T-helper 17 cell (primary cell): ENCODE measurements around the gene DGKB. TPM values are rescaled to one million over a fixed set of nuclear protein-coding genes. Genes with fewer than 3 reads are reported as not detected.

Source experiments
- ATAC-seq: fragments of 150-1000 bp; cut with Tn5 transposase; 2 replicates; pipeline ENCODE4 v1.10.0; 2021; ENCODE audit warnings: mild to moderate bottlenecking, moderate library complexity
- DNase-seq, 3 donors: peaks; one replicate each; pipeline versions ENCODE4 v3.0.0 to v3.0.0-alpha.2; 2020 to 2021
- H3K9me3 ChIP-seq: one replicate; pipeline ENCODE4 v1.7.0; 2013; ENCODE audit warnings: low read length, mild to moderate bottlenecking; ENCODE audit not compliant: control insufficient read depth, poor library complexity, severe bottlenecking
- H3K27ac Mint-ChIP-seq: one replicate; pipeline ENCODE4 v1.8.0; 2022; ENCODE audit warnings: mild to moderate bottlenecking, moderate library complexity, mixed read lengths
- H3K27me3 Mint-ChIP-seq: one replicate; pipeline ENCODE4 v1.8.0; 2022; ENCODE audit warnings: mixed read lengths
- H3K36me3 Mint-ChIP-seq: one replicate; pipeline ENCODE4 v1.8.0; 2022; ENCODE audit warnings: low read depth, mixed read lengths
- H3K4me1 Mint-ChIP-seq: one replicate; pipeline ENCODE4 v1.8.0; 2022; ENCODE audit warnings: mild to moderate bottlenecking, mixed read lengths
- H3K4me3 Mint-ChIP-seq: one replicate; pipeline ENCODE4 v1.8.0; 2022; ENCODE audit warnings: mild to moderate bottlenecking, moderate library complexity, mixed read lengths
- total RNA-seq, 4 donors: library from RNA in 2 of 4; stranded (reverse) in 2 of 4; gene quantifications; one replicate each; pipeline ENCODE4 v1.2.3 and lab custom pipeline; 2022 to 2026

DGKB gene
- total RNA-seq, 2 donors from 2014 or later: not detected

DNA sequence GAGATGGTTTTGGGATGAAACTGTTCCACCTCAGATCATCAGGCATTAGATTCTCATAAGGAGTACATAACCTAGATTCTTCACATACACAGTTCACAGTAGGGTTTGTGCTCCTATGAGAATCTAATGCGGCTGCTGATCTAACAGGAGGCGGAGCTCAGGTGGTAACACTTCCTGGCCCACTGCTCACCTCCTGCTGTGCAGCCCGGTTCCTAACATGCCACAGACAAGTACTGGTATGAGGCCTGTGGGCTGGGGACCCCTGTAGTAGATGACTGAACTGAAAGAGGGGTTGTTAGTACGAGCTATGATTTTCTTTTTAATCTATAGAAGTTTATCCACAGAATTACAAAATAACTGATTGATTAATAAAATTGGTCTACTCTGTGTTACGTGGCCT is 48.1 kb downstream of the DGKB start:
- H3K4me3 Mint-ChIP-seq: no peak overlapping the region
- DNase-seq (no peak), ATAC-seq (no peak)
- H3K27ac Mint-ChIP-seq: no peak overlapping the region
- no peaks in the 10 kb centered on the region for H3K27me3 Mint-ChIP-seq
- no peaks in the 10 kb centered on the region for H3K36me3 Mint-ChIP-seq
- H3K4me1 Mint-ChIP-seq: no peaks in the 10 kb centered on the region
- H3K9me3 ChIP-seq: no peaks in the 10 kb centered on the region

DNA sequence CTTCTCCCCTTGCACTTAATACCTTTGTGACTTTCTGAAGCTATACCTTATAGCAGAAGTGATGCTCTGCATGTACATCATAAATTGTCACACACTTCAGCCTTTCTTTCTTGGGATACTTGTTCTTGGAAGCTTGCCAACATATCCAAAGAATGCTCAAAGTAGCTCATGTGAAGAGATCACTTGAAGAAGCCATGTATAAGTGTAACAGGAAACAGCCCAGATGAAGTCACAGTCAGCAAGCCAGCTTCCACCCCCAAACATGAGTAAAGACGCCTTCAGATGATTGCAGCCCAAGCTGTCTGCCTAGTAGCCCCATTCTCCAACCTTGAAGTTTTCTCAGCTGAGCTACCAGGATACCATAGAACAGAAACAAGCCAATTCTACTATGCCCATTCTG is 50.9 kb downstream of the DGKB start:
- H3K27ac Mint-ChIP-seq: no peak overlapping the region
- no peaks in the 10 kb centered on the region for H3K36me3 Mint-ChIP-seq
- DNase-seq (no peak), ATAC-seq (no peak)
- H3K4me1 Mint-ChIP-seq: no peaks in the 10 kb centered on the region
- no peaks in the 10 kb centered on the region for H3K27me3 Mint-ChIP-seq
- H3K4me3 Mint-ChIP-seq: no peak overlapping the region
- H3K9me3 ChIP-seq: no peaks in the 10 kb centered on the region

DNA sequence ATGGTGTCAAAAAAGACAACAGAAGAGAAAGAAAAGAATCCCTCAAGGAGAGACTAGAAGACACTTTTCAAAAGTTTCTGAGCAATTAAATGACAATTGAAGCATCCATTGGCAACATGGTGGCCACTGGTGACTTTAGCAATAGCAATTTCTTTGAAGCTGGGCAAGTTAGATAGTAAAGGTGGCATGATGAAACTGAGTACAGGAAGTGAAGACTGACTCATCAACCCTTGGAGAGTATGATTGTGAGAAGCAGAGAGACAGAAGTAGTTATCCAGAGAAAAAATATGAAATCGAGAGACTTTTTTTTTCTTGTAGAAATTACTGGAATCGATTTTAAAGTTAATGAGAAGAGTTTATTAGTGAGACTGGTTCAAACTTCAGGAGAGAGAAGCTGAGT is 52.5 kb downstream of the DGKB start:
- no peaks in the 10 kb centered on the region for H3K9me3 ChIP-seq
- Mint-ChIP-seq H3K4me1 (no peaks in the 10 kb centered on the region), H3K27ac (no peak overlapping the region), H3K36me3 (no peaks in the 10 kb centered on the region), H3K4me3 (no peak overlapping the region), H3K27me3 (no peaks in the 10 kb centered on the region)
- DNase-seq: no peak
- no peak for ATAC-seq

DNA sequence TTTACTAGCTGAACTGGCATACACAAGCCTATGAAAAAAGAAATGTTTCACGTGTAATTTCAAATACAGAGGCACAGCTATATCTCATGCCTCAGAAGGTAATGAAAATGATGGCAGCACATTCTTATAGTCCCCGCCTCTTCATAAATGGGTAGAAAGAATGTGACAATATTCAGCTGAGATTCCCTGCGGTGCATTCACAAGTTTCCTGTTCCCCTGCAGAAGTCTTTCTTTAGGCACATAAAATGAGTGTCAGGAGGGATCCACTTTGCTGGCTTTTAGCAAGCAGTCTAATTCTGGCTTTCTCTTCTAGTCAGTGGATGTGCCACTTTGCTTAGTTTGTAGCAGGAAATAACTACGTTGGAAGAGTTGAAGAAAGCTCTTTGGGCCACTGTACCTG is 56.1 kb downstream of the DGKB start:
- Mint-ChIP-seq H3K4me3 (no peak overlapping the region), H3K27ac (no peak overlapping the region), H3K4me1 (no peaks in the 10 kb centered on the region), H3K27me3 (no peaks in the 10 kb centered on the region), H3K36me3 (no peaks in the 10 kb centered on the region)
- ATAC-seq (no peak), DNase-seq (no peak)
- H3K9me3 ChIP-seq: no peaks in the 10 kb centered on the region

DNA sequence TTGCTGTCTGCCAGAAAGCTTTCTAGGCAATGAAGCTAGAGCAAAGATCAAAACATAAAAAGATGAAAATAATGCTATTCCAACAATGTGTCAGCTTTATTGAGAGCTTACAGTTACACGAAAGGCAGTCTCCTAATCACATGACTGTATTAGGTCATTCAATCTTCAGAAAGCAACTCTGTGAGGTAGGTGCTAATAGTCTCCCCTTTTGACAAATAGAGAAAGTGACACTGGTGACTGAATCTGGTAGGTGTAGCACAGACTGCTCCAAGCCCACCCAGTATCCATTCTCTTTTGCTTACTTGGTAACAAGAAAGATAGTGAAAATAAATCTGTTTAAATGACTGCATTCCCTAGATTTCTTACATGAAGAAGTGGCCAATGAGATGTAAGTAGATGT is 58.8 kb downstream of the DGKB start:
- Mint-ChIP-seq H3K27ac (no peak overlapping the region), H3K4me3 (no peak overlapping the region), H3K4me1 (no peaks in the 10 kb centered on the region), H3K36me3 (no peaks in the 10 kb centered on the region), H3K27me3 (no peaks in the 10 kb centered on the region)
- no peaks in the 10 kb centered on the region for H3K9me3 ChIP-seq
- ATAC-seq (no peak), DNase-seq (no peak)

DNA sequence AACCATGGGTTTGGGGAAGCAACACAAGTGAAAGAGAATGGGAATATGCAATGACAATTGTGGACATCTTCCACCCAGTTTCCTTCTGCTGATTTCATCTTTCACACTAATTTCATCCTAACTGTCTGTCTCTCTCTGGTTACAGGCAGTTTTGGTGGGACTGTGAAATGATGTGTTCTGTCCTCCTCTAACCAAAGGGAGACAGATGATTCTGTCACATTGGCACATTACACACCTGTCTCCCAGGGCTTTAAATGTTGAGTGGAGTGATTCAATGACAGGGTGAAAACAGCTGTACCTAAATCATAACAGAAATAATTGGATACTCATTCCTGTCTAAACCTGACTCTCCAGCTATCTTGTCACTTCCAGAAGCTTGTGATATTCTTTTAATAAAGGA is 60.0 kb downstream of the DGKB start:
- Mint-ChIP-seq H3K4me1 (no peaks in the 10 kb centered on the region), H3K27me3 (no peaks in the 10 kb centered on the region), H3K36me3 (no peaks in the 10 kb centered on the region), H3K4me3 (no peak overlapping the region), H3K27ac (no peak overlapping the region)
- H3K9me3 ChIP-seq: no peaks in the 10 kb centered on the region
- ATAC-seq (no peak), DNase-seq (no peak)

DNA sequence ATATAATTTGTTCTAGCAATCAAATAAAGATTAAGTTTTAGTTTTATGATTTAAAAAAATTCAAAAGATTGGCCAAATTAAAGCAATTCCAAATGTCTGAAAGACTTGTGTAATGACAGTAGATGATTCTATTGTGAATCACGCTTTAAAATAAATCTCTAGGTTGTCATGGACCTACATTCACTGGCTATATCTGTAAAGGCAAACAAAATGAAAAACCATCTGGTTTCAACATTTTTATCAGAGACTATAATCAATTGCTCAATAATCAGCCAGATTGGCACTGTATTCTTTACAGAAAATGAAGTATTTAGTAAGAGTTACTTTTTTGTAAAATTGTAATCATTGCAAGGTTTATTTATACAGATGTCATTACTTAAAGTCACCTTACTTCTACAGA is 60.7 kb downstream of the DGKB start:
- Mint-ChIP-seq H3K27me3 (no peaks in the 10 kb centered on the region), H3K27ac (no peak overlapping the region), H3K4me1 (no peaks in the 10 kb centered on the region), H3K4me3 (no peak overlapping the region), H3K36me3 (no peaks in the 10 kb centered on the region)
- H3K9me3 ChIP-seq: no peaks in the 10 kb centered on the region
- no peak for ATAC-seq
- DNase-seq: no peak

DNA sequence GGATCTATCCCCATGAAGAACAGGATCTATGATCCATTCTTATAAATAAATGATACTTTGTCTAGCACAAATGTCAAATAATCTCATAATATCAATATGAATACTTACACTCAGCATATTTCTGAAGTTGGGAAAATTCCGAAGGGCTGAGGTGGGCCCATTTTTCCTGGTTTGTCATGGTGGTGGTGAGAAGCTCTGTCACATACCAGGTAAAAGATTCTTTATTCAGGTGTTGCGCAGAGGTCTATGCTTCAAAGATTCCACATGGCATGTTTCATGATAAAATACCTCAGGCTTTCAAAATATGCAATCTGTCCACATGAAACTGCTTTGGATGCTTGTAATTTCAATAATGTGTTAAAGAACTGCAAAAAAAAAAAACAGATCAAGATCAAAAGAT is 61.5 kb downstream of the DGKB start:
- no peak for ATAC-seq
- H3K27me3 Mint-ChIP-seq: no peaks in the 10 kb centered on the region
- H3K27ac Mint-ChIP-seq: no peak overlapping the region
- no peaks in the 10 kb centered on the region for H3K36me3 Mint-ChIP-seq
- H3K4me3 Mint-ChIP-seq: no peak overlapping the region
- no peak for DNase-seq
- no peaks in the 10 kb centered on the region for H3K4me1 Mint-ChIP-seq
- no peaks in the 10 kb centered on the region for H3K9me3 ChIP-seq

DNA sequence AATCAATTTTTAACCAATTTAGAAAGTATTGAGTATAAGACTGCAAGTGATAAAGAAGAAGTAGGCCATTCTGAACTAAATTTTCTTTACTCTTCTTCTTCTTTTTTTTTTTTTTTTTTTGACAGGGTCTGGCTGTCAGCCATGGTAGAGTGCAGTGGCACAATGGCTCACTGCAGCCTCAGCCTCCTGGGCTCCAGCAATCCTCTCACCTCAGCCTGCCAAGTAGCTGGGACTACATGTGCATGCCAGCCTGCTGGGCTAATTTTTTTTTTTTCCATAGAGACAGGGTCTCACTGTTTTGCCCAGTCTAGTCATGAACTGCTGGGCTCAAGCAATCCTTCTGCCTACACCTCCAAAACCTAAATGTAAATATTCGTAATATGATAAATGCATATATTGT is 63.2 kb downstream of the DGKB start:
- Mint-ChIP-seq H3K36me3 (no peaks in the 10 kb centered on the region), H3K27ac (no peak overlapping the region), H3K27me3 (no peaks in the 10 kb centered on the region), H3K4me3 (no peak overlapping the region), H3K4me1 (no peaks in the 10 kb centered on the region)
- DNase-seq (no peak), ATAC-seq (no peak)
- H3K9me3 ChIP-seq: no peaks in the 10 kb centered on the region

DNA sequence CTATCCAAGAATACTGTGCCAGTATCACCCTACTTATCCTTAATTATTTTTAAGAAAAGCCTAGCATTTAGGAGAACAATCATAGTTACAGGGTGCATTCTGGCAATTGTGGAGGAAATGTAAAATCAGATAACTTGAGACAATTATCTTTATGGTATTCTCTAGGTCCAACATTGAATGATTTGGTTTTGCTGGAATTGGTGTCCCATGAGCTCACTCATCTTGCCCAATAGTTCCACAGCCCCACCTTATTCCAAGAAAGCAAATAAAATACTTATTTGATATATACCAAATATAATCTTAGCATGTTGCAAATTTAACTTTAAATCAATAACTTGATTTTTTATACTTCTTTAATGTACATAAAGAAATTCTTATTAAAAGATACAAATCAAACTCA is 65.3 kb downstream of the DGKB start:
- no peaks in the 10 kb centered on the region for H3K27me3 Mint-ChIP-seq
- H3K27ac Mint-ChIP-seq: no peak overlapping the region
- H3K9me3 ChIP-seq: no peaks in the 10 kb centered on the region
- no peak for DNase-seq
- H3K4me1 Mint-ChIP-seq: no peaks in the 10 kb centered on the region
- H3K4me3 Mint-ChIP-seq: no peak overlapping the region
- no peaks in the 10 kb centered on the region for H3K36me3 Mint-ChIP-seq
- no peak for ATAC-seq

DNA sequence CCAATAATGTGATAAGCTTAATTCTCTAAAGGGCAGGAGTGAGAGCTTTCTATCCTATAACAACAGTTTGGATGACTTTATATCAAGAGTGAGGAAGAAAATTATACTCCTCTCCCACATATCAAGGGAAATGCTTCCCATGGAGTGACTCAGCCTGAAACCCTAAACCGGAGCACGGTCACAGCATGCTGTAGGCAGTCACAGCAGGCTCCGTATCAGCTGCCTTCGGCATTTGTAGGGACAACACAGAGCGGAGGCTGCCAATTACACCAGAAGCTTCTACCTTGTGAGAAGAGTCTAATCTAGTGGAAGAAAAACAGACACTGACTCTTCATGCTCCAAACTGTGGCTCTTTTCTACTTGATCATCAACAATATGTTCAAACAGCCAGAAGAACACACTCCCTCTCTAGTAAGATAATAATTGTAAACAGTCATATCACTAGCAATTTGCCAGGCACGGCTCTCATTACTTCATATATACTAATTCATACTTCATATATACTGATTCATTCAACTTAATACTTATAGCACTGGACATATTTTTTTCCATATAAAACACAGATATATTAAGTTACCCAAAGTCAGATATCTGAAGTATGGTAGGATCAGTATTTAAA is 65.9 kb downstream of the DGKB start:
- no peaks in the 10 kb centered on the region for H3K4me1 Mint-ChIP-seq
- ATAC-seq: no peak
- no peak overlapping the region for H3K27ac Mint-ChIP-seq
- H3K27me3 Mint-ChIP-seq: no peaks in the 10 kb centered on the region
- no peaks in the 10 kb centered on the region for H3K36me3 Mint-ChIP-seq
- no peaks in the 10 kb centered on the region for H3K9me3 ChIP-seq
- no peak overlapping the region for H3K4me3 Mint-ChIP-seq
- no peak for DNase-seq

DNA sequence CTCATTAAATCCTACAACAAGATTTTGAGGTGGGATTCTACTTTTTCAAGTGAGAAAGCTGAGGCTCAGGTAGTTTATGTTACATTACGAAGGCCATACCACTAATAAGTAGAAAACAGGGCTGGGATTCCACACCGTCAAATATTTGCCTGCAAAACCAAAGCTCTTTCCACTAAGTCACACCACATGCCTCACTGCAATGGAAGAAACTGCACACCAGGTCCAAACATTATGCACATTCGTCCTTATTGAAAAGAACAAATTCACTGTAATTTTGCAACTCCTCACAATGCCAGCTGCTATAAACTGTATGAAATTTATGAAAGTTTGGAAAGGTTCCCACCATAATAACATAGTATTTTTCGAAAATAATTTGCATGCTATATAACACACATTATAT is 66.5 kb downstream of the DGKB start:
- Mint-ChIP-seq H3K4me3 (no peak overlapping the region), H3K36me3 (no peaks in the 10 kb centered on the region), H3K27me3 (no peaks in the 10 kb centered on the region), H3K27ac (no peak overlapping the region), H3K4me1 (no peaks in the 10 kb centered on the region)
- no peaks in the 10 kb centered on the region for H3K9me3 ChIP-seq
- DNase-seq (no peak), ATAC-seq (no peak)

DNA sequence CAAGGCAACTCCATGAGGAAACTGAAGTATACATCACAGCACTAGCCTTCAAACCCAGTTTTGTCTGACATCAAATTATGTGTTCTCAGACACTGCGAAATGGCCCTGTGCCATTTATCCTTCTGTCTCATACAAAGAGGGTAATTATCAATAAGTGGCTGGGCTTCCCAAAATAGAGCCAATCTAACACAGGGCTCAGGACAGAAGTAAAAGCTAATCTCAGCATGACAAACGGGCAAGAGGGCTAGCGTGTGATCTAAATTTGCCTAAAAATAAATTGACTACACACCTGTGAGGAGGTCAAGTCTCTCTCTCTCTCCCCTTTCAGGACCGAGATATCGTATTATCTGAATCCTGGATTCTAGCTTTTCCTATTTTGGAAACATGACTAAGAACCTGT is 67.2 kb downstream of the DGKB start:
- Mint-ChIP-seq H3K27ac (no peak overlapping the region), H3K27me3 (no peaks in the 10 kb centered on the region)

DNA sequence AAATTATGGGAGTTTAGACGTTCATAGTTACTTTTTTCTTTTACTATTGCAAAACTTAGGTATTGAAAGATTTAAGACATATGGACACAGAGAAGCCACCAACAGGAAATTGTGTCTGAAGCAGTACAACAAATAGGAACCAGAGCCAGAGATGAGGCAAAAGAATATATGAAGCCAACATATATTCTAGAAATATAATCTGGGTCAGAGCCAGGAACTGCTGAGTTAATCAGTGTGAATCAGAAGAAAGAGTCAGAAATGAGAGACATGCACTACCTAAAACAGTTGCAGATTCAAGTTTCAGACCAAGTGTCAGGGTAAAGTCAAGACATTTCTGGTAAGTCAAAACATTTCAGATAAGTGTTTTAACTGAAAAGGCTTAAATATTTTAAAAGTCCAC is 67.7 kb downstream of the DGKB start:
- DNase-seq (no peak), ATAC-seq (no peak)
- no peak overlapping the region for H3K27ac Mint-ChIP-seq
- H3K4me1 Mint-ChIP-seq: no peaks in the 10 kb centered on the region
- H3K36me3 Mint-ChIP-seq: no peaks in the 10 kb centered on the region
- no peaks in the 10 kb centered on the region for H3K9me3 ChIP-seq
- H3K27me3 Mint-ChIP-seq: no peaks in the 10 kb centered on the region
- no peak overlapping the region for H3K4me3 Mint-ChIP-seq

More for the DNA sequence above, 67.2 kb downstream of the DGKB start:
- Mint-ChIP-seq H3K4me1 (no peaks in the 10 kb centered on the region), H3K36me3 (no peaks in the 10 kb centered on the region), H3K4me3 (no peak overlapping the region)
- no peak for ATAC-seq
- DNase-seq: no peak
- no peaks in the 10 kb centered on the region for H3K9me3 ChIP-seq
